ENCODE measurements around the gene JUN. TPM values are rescaled to one million over a fixed set of nuclear protein-coding genes. Genes with fewer than 3 reads are reported as not detected.
A peak's percentile ranks its signal among the peaks of the same experiment; 100 is the strongest.

JUN gene
- total RNA-seq, 1 donor: 55.0 TPM

- TF ChIP-seq CTCF (IDR thresholded peaks at IDR 0.05; ENCODE audit: insufficient read depth, low read length): no peak
- peak; percentile 79 for DNase-seq (ENCODE audit: low read depth)
- no peak overlapping the region for H3K4me3 ChIP-seq (ENCODE audit: low read depth, low read length)
Observed at GRCh38 chr1:58823481-58824010, 39.7 kb upstream of the JUN start.

GRCh38 chr1:58821309-58821708, 37.5 kb upstream of the JUN start:
- H3K4me3 ChIP-seq (ENCODE audit: low read depth, low read length): no peak overlapping the region
- no peak for DNase-seq (ENCODE audit: low read depth)
- TF ChIP-seq CTCF (IDR thresholded peaks at IDR 0.05; ENCODE audit: insufficient read depth, low read length): no peak

GRCh38 chr1:58818976-58819375, 35.1 kb upstream of the JUN start:
- DNase-seq (ENCODE audit: low read depth): no peak
- no peak for TF ChIP-seq CTCF (IDR thresholded peaks at IDR 0.05; ENCODE audit: insufficient read depth, low read length)
- no peak overlapping the region for H3K4me3 ChIP-seq (ENCODE audit: low read depth, low read length)

GRCh38 chr1:58818075-58818474, 34.2 kb upstream of the JUN start:
- no peak for TF ChIP-seq CTCF (IDR thresholded peaks at IDR 0.05; ENCODE audit: insufficient read depth, low read length)
- no peak overlapping the region for H3K4me3 ChIP-seq (ENCODE audit: low read depth, low read length)
- DNase-seq (ENCODE audit: low read depth): peak; percentile 93

GRCh38 chr1:58816747-58817221, 32.9 kb upstream of the JUN start:
- peak overlapping the region; percentile 68 for H3K4me3 ChIP-seq (ENCODE audit: low read depth, low read length)
- TF ChIP-seq CTCF (IDR thresholded peaks at IDR 0.05; ENCODE audit: insufficient read depth, low read length): no peak
- DNase-seq (ENCODE audit: low read depth): peak; percentile 53

GRCh38 chr1:58816072-58816746, 32.4 kb upstream of the JUN start:
- peak overlapping the region; percentile 68 for H3K4me3 ChIP-seq (ENCODE audit: low read depth, low read length)
- DNase-seq (ENCODE audit: low read depth): peak; percentile 87
- peak; percentile 6 for TF ChIP-seq CTCF (IDR thresholded peaks at IDR 0.05; ENCODE audit: insufficient read depth, low read length)
